GM12874 (cell line): ENCODE results near the gene CDCA7L.

Experiments
- CTCF ChIP-seq: IDR thresholded peaks from 2 replicates; pipeline ENCODE4 v1.5.1; 2011; ENCODE audit warnings: low read depth, mild to moderate bottlenecking, control low read depth, low read length, moderate library complexity; ENCODE audit not compliant: insufficient read depth

CDCA7L gene

GRCh38 chr7:21945454-21946221 is at the start of gene CDCA7L:
TSS of gene CDCA7L (minus strand) at chr7:21945899. CDS start at chr7:21945804, 95 bp downstream.
- no peak for TF ChIP-seq CTCF

- TF ChIP-seq CTCF = no peak
These were observed 40.4 kb upstream of the CDCA7L start for GRCh38 chr7:21986096-21986495.

- no peak for TF ChIP-seq CTCF
These were observed 38.3 kb upstream of the CDCA7L start for GRCh38 chr7:21984042-21984441.

GRCh38 chr7:21983056-21983455 is 37.4 kb upstream of the CDCA7L start:
- no peak for TF ChIP-seq CTCF

- 0 out of 2 replicates have a peak, but pooled peaks have one; percentile 6 for TF ChIP-seq CTCF
These were observed 35.8 kb upstream of the CDCA7L start for GRCh38 chr7:21981524-21981923.

- TF ChIP-seq CTCF = no peak
These were observed 35.3 kb upstream of the CDCA7L start for GRCh38 chr7:21980926-21981500.

- no peak for TF ChIP-seq CTCF
These were observed 26.7 kb upstream of the CDCA7L start for GRCh38 chr7:21972397-21972784.
